ENCODE measurements around the gene KHDC4. TPM values are rescaled to one million over a fixed set of nuclear protein-coding genes. Genes with fewer than 3 reads are reported as not detected.

KHDC4 gene
- total and polyA plus RNA-seq, 2 donors (not counting 3 experiments of a cell fraction or from before 2014, with no cell fraction given): 47.9 to 54.1 TPM

DNA sequence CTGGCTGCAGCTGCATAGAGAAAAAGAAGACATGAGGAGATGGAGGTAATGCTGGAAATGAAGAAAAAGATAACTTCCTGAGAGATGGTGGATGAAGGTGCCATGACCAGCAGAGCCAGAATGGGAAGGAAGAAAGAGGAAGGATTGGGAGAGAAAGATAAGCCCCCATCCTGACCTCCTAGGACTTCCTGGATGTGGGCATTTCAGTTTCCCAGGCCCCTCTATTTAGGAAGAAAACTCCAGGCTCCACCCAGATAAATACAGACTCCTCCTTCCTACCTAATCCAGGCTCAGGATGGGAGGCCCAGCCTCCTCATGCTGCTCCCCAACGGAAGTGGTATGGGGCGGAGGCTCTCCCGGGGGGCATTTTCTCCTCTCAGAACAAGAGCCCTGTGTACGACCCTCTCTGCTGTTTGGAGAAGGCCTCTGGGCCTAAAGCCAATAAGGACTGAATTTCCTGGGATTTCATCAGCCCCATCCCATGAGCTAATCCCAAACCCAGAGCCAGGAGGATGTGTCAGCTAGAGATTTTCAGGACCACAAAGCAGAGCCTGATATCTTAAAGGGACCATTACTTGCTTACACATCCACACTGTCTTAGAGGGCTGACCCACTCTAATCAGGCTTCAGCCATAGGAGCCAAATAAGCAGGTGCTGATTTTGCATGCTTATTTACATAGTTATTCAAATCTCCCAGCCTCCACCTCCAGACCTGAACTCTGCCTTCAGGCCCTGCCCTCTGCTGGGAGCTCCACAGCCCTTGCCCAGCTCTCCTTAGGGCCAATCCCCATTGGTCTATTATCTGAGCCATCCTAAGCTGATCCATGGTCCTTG is 49.2 kb upstream of the KHDC4 start:
- Histone ChIP-seq H4K20me1 (replicated peaks; ENCODE audit: control insufficient read depth, extremely low read depth, insufficient read depth, low read length) (no peaks in the 10 kb centered on the region), H3K4me2 (ENCODE audit: insufficient read depth, low read length) (no peak overlapping the region), H3K27me3 (ENCODE audit: control insufficient read depth in 2 of 2, insufficient read depth in 2 of 2, low read length in 2 of 2) (no peaks in the 10 kb centered on the region), H3K9me3 (replicated peaks; ENCODE audit: control insufficient read depth, insufficient read depth, low read length) (no peaks in the 10 kb centered on the region), H3K4me1 (ENCODE audit: control insufficient read depth, extremely low read depth, insufficient read depth, low read length) (peaks cover 39% of the 10 kb centered on the region), H3K4me3 (replicated peaks in 1 of 3; ENCODE audit: insufficient read depth in 1 of 3, low read depth in 1 of 3, low read length in 3 of 3) (no peak overlapping the region), H3K9ac (replicated peaks; ENCODE audit: extremely low read depth, insufficient read depth, low read length) (no peak overlapping the region), H3K36me3 (ENCODE audit: control insufficient read depth in 2 of 2, extremely low read depth in 1 of 2, insufficient read depth in 2 of 2, low read length in 2 of 2) (no peaks in the 10 kb centered on the region), H2AFZ (ENCODE audit: low read depth, low read length) (no peak overlapping the region), H3K27ac (ENCODE audit: insufficient read depth, low read depth, low read length) (no peak overlapping the region), H3K9me1 (replicated peaks; ENCODE audit: control insufficient read depth, extremely low read depth, insufficient read depth, low read length) (no peaks in the 10 kb centered on the region), H3K79me2 (ENCODE audit: control insufficient read depth, insufficient read depth, low read length) (peaks cover 7% of the 10 kb centered on the region)
- FAIRE-seq (peak; percentile 57), DNase-seq (ENCODE audit: low read depth, low spot score) (no peak)
- POLR2A ChIA-PET: no interaction called here
- BruUV-seq (replicated peaks): TSS peak; percentile 10
- TF ChIP-seq EZH2 (IDR thresholded peaks at IDR 0.05; ENCODE audit: borderline replicate concordance, low read depth, low read length, severe bottlenecking) (no peak), GATA2 (IDR thresholded peaks at IDR 0.05; ENCODE audit: insufficient read depth, insufficient read length, low read depth, low read length) (no peak), POLR2A (IDR thresholded peaks at IDR 0.05; ENCODE audit: low read depth, low read length) (no peak), JUN (IDR thresholded peaks at IDR 0.05; ENCODE audit: borderline replicate concordance, insufficient read depth, insufficient read length, low read depth) (no peak), FOS (IDR thresholded peaks at IDR 0.05; ENCODE audit: borderline replicate concordance, insufficient read depth, low read length) (no peak), MYC (IDR thresholded peaks at IDR 0.05; ENCODE audit: low read depth, low read length) (no peak), POLR2AphosphoS5 (IDR thresholded peaks at IDR 0.05; ENCODE audit: insufficient read depth, low read depth, low read length) (no peak)
- TF ChIP-seq, protein P1, sequence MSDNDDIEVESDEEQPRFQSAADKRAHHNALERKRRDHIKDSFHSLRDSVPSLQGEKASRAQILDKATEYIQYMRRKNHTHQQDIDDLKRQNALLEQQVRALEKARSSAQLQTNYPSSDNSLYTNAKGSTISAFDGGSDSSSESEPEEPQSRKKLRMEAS (IDR thresholded peaks at IDR 0.05; ENCODE audit: insufficient read depth, insufficient read length): no peak
- TF ChIP-seq, protein P2, sequence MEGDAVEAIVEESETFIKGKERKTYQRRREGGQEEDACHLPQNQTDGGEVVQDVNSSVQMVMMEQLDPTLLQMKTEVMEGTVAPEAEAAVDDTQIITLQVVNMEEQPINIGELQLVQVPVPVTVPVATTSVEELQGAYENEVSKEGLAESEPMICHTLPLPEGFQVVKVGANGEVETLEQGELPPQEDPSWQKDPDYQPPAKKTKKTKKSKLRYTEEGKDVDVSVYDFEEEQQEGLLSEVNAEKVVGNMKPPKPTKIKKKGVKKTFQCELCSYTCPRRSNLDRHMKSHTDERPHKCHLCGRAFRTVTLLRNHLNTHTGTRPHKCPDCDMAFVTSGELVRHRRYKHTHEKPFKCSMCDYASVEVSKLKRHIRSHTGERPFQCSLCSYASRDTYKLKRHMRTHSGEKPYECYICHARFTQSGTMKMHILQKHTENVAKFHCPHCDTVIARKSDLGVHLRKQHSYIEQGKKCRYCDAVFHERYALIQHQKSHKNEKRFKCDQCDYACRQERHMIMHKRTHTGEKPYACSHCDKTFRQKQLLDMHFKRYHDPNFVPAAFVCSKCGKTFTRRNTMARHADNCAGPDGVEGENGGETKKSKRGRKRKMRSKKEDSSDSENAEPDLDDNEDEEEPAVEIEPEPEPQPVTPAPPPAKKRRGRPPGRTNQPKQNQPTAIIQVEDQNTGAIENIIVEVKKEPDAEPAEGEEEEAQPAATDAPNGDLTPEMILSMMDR (IDR thresholded peaks at IDR 0.05; ENCODE audit: extremely low read depth in 1 of 2, insufficient read depth in 1 of 2, low read depth in 1 of 2, low read length in 2 of 2): no peak
- CTCF ChIA-PET: interaction anchor here (0.8 to 12.1 kb wide), 10 partner anchors 9 to 52 kb away, joined by 3 to 138 read pairs (median 5); no protein-coding TSS in a partner anchor
- intact Hi-C loops (cut with micrococcal nuclease) (no loop called here), dilution Hi-C loops (cut with MboI; ENCODE audit: extremely low pct_ligation_motif_present, low sequenced_read_pairs) (no loop called here)

Data from endothelial cell of umbilical vein (primary cell).